ENCODE results near the gene CD74. TPM values are rescaled to one million over a fixed set of nuclear protein-coding genes. Genes with fewer than 3 reads are reported as not detected.
"Not testable (repeated sequence)": the region's sequence is repeated elsewhere in the genome, so short reads cannot be mapped to it uniquely, and the experiment has no call there.

Gene CD74
- total RNA-seq, 1 donor from 2014 or later = 1.3 TPM

GRCh38 chr5:150441813-150442698 is 29.3 kb upstream of the CD74 start:
- peak; percentile 83 for DNase-seq (ENCODE audit: low read depth)

- no peak for DNase-seq (ENCODE audit: low read depth)
These were observed 28.5 kb upstream of the CD74 start for GRCh38 chr5:150440948-150441812.

GRCh38 chr5:150438873-150439546 is 26.3 kb upstream of the CD74 start:
- DNase-seq (ENCODE audit: low read depth) = peak; percentile 49

GRCh38 chr5:150436141-150436680 is 23.5 kb upstream of the CD74 start:
- peak; percentile 82 for DNase-seq (ENCODE audit: low read depth)

- DNase-seq (ENCODE audit: low read depth) = peak; percentile 34
These were observed 21.8 kb upstream of the CD74 start for GRCh38 chr5:150434464-150434863.

- DNase-seq (ENCODE audit: low read depth) = no peak
These were observed 18.9 kb upstream of the CD74 start for GRCh38 chr5:150431574-150431973.

- DNase-seq (ENCODE audit: low read depth) = no peak
These were observed 18.3 kb upstream of the CD74 start for GRCh38 chr5:150431048-150431447.

GRCh38 chr5:150429410-150429873 is 16.7 kb upstream of the CD74 start:
- no peak for DNase-seq (ENCODE audit: low read depth)

GRCh38 chr5:150428978-150429377 is 16.3 kb upstream of the CD74 start:
- DNase-seq (ENCODE audit: low read depth) = no peak

- DNase-seq (ENCODE audit: low read depth) = peak; percentile 57
These were observed 15.6 kb upstream of the CD74 start for GRCh38 chr5:150428106-150428876.

GRCh38 chr5:150426165-150426564 is 13.5 kb upstream of the CD74 start:
- DNase-seq (ENCODE audit: low read depth) = not testable (repeated sequence)

- no peak for DNase-seq (ENCODE audit: low read depth)
These were observed 10.0 kb upstream of the CD74 start for GRCh38 chr5:150422758-150423157.

GRCh38 chr5:150422075-150422474 is 9.4 kb upstream of the CD74 start:
- DNase-seq (ENCODE audit: low read depth) = no peak

GRCh38 chr5:150419630-150420270 is 7.0 kb upstream of the CD74 start:
- no peak for DNase-seq (ENCODE audit: low read depth)

GRCh38 chr5:150413902-150414790 is 1.4 kb upstream of the CD74 start:
- DNase-seq (ENCODE audit: low read depth) = not testable (repeated sequence)

GRCh38 chr5:150413176-150413901 is 629 bp upstream of the CD74 start:
- DNase-seq (ENCODE audit: low read depth) = no peak

- DNase-seq (ENCODE audit: low read depth) = no peak
These were observed 1.3 kb downstream of the CD74 start for GRCh38 chr5:150411245-150411979.
